ENCODE data around the gene PTOV1. TPM values are rescaled to one million over a fixed set of nuclear protein-coding genes. Genes with fewer than 3 reads are reported as not detected.
A peak's percentile ranks its signal among the peaks of the same experiment; 100 is the strongest.

PTOV1 gene
- total and polyA plus RNA-seq, 2 donors (not counting 1 experiment from before 2014, with no cell fraction given) = 144 to 230 TPM

GRCh38 chr19:49887665-49888509 lies 36.9 kb downstream of the PTOV1 start:
- Histone ChIP-seq H3K27ac (ENCODE audit: low read length in 2 of 2) (no peak overlapping the region), H4K20me1 (ENCODE audit: control insufficient read depth, insufficient read depth, low read length, poor library complexity, severe bottlenecking) (peaks cover 16% of the 10 kb centered on the region), H3K4me2 (replicated peaks; ENCODE audit: low read depth, low read length, poor library complexity, severe bottlenecking) (no peak overlapping the region), H3K36me3 (replicated peaks in 1 of 2; ENCODE audit: control extremely low read depth in 1 of 2, control insufficient read depth in 1 of 2, extremely low read depth in 1 of 2, insufficient read depth in 2 of 2, low read length in 1 of 2) (peaks cover 0 to 21% of the 10 kb centered on the region in 2 experiments), H3K79me2 (ENCODE audit: control insufficient read depth, insufficient read depth, low read length) (no peaks in the 10 kb centered on the region), H3K4me1 (ENCODE audit: control insufficient read depth in 2 of 2, insufficient read depth in 2 of 2, low read length in 2 of 2) (peaks cover 3 to 16% of the 10 kb centered on the region in 2 donors), H3K9me3 (ENCODE audit: control extremely low read depth in 1 of 3, control insufficient read depth in 2 of 3, insufficient read depth in 1 of 3, low read length in 2 of 3) (peaks cover 0 to 7% (median 0%) of the 10 kb centered on the region in 3 donors), H3K4me3 (ENCODE audit: control extremely low read depth in 1 of 5, extremely low read depth in 1 of 5, insufficient read depth in 1 of 5, low read depth in 2 of 5, low read length in 4 of 5) (no peak overlapping the region), H3K27me3 (replicated peaks in 1 of 4; ENCODE audit: control extremely low read depth in 1 of 4, control insufficient read depth in 3 of 4, insufficient read depth in 4 of 4, low read length in 3 of 4) (no peaks in the 10 kb centered on the region), H2AFZ (ENCODE audit: insufficient read depth, low read depth, low read length, poor library complexity, severe bottlenecking) (no peak overlapping the region), H3K9ac (ENCODE audit: low read length) (no peak overlapping the region)
- H3K4me3 Mint-ChIP-seq = peak overlapping the region; percentile 34
- CTCF ChIA-PET = no interaction called here
- intact Hi-C loops (cut with micrococcal nuclease) = no loop called here
- no peak overlapping the region for H3K27ac Mint-ChIP-seq
- no peak for TF ChIP-seq EZH2 (IDR thresholded peaks at IDR 0.05; ENCODE audit: borderline replicate concordance, insufficient read depth, low read depth, low read length, poor library complexity, severe bottlenecking)
- TF ChIP-seq, protein P1, sequence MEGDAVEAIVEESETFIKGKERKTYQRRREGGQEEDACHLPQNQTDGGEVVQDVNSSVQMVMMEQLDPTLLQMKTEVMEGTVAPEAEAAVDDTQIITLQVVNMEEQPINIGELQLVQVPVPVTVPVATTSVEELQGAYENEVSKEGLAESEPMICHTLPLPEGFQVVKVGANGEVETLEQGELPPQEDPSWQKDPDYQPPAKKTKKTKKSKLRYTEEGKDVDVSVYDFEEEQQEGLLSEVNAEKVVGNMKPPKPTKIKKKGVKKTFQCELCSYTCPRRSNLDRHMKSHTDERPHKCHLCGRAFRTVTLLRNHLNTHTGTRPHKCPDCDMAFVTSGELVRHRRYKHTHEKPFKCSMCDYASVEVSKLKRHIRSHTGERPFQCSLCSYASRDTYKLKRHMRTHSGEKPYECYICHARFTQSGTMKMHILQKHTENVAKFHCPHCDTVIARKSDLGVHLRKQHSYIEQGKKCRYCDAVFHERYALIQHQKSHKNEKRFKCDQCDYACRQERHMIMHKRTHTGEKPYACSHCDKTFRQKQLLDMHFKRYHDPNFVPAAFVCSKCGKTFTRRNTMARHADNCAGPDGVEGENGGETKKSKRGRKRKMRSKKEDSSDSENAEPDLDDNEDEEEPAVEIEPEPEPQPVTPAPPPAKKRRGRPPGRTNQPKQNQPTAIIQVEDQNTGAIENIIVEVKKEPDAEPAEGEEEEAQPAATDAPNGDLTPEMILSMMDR (IDR thresholded peaks at IDR 0.05) = no peak
- POLR2A ChIA-PET = interaction anchor here (0.6 kb wide), 3 partner anchors 9 to 539 kb away, joined by 3 to 4 read pairs (median 3); partner anchors contain the start of gene IL4I1
- ATAC-seq (ENCODE audit: low read depth) (no peak), DNase-seq (no peak)
- no peaks in the 10 kb centered on the region for H3K9me3 Mint-ChIP-seq (ENCODE audit: insufficient read depth)
- H3K4me1 Mint-ChIP-seq = peaks cover 20% of the 10 kb centered on the region
- H3K27me3 Mint-ChIP-seq = no peaks in the 10 kb centered on the region
- WGBS (ENCODE audit: insufficient coverage) = 88% methylated on average over 43 of the region's 54 CpGs

DNA sequence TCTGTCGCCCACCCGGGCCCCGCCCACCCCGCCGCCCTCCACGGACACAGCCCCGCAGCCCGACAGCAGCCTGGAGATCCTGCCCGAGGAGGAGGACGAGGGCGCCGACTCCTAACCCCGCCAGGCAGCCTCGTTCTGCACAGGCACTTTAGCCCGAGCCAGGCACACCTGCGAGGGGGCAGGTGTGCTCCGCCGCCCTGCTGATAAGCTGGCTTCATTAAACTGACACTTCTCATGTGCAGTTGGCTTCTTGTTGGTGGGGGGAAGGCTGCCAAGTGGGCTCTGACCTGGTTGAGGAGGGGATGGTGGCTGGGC lies 37.5 kb downstream of the PTOV1 start:
- Histone ChIP-seq H2AFZ (ENCODE audit: insufficient read depth, low read depth, low read length, poor library complexity, severe bottlenecking) (no peak overlapping the region), H3K27me3 (replicated peaks in 1 of 4; ENCODE audit: control extremely low read depth in 1 of 4, control insufficient read depth in 3 of 4, insufficient read depth in 4 of 4, low read length in 3 of 4) (no peaks in the 10 kb centered on the region), H3K4me1 (ENCODE audit: control insufficient read depth in 2 of 2, insufficient read depth in 2 of 2, low read length in 2 of 2) (peaks cover 3 to 16% of the 10 kb centered on the region in 2 donors), H3K4me2 (replicated peaks; ENCODE audit: low read depth, low read length, poor library complexity, severe bottlenecking) (no peak overlapping the region), H3K4me3 (ENCODE audit: control extremely low read depth in 1 of 5, extremely low read depth in 1 of 5, insufficient read depth in 1 of 5, low read depth in 2 of 5, low read length in 4 of 5) (no peak overlapping the region), H4K20me1 (ENCODE audit: control insufficient read depth, insufficient read depth, low read length, poor library complexity, severe bottlenecking) (peaks cover 15% of the 10 kb centered on the region), H3K9ac (ENCODE audit: low read length) (no peak overlapping the region), H3K9me3 (ENCODE audit: control extremely low read depth in 1 of 3, control insufficient read depth in 2 of 3, insufficient read depth in 1 of 3, low read length in 2 of 3) (peaks cover 0 to 7% (median 0%) of the 10 kb centered on the region in 3 donors), H3K36me3 (replicated peaks in 1 of 2; ENCODE audit: control extremely low read depth in 1 of 2, control insufficient read depth in 1 of 2, extremely low read depth in 1 of 2, insufficient read depth in 2 of 2, low read length in 1 of 2) (peaks cover 0 to 16% of the 10 kb centered on the region in 2 experiments), H3K27ac (ENCODE audit: low read length in 2 of 2) (no peak overlapping the region), H3K79me2 (ENCODE audit: control insufficient read depth, insufficient read depth, low read length) (no peaks in the 10 kb centered on the region)
- intact Hi-C loops (cut with micrococcal nuclease) = no loop called here
- Mint-ChIP-seq H3K4me1 (peaks cover 22% of the 10 kb centered on the region), H3K9me3 (ENCODE audit: insufficient read depth) (no peaks in the 10 kb centered on the region), H3K4me3 (no peak overlapping the region), H3K27ac (no peak overlapping the region), H3K27me3 (no peaks in the 10 kb centered on the region)
- POLR2A ChIA-PET = interaction anchor here (0.6 kb wide), 1 partner anchor 8 kb away, joined by 3 read pairs; the partner anchor contains the start of gene IL4I1
- DNase-seq (no peak), ATAC-seq (ENCODE audit: low read depth) (no peak)
- 90% methylated on average over 14 of the region's 18 CpGs for WGBS (ENCODE audit: insufficient coverage)
- TF ChIP-seq EZH2 (IDR thresholded peaks at IDR 0.05; ENCODE audit: borderline replicate concordance, insufficient read depth, low read depth, low read length, poor library complexity, severe bottlenecking) = no peak
- TF ChIP-seq, protein P1 (IDR thresholded peaks at IDR 0.05) = no peak
- CTCF ChIA-PET = interaction anchor here (0.8 kb wide), 1 partner anchor 249 kb away, joined by 3 read pairs; the partner anchor contains the start of gene RRAS
